ENCODE data around the gene KCNH4. TPM values are rescaled to one million over a fixed set of nuclear protein-coding genes. Genes with fewer than 3 reads are reported as not detected.
"Not testable (repeated sequence)": the region's sequence is repeated elsewhere in the genome, so short reads cannot be mapped to it uniquely, and the experiment has no call there.

The KCNH4 gene
- total RNA-seq, 3 donors from 2014 or later = 2.2 to 2.6 (median 2.6) TPM

DNA sequence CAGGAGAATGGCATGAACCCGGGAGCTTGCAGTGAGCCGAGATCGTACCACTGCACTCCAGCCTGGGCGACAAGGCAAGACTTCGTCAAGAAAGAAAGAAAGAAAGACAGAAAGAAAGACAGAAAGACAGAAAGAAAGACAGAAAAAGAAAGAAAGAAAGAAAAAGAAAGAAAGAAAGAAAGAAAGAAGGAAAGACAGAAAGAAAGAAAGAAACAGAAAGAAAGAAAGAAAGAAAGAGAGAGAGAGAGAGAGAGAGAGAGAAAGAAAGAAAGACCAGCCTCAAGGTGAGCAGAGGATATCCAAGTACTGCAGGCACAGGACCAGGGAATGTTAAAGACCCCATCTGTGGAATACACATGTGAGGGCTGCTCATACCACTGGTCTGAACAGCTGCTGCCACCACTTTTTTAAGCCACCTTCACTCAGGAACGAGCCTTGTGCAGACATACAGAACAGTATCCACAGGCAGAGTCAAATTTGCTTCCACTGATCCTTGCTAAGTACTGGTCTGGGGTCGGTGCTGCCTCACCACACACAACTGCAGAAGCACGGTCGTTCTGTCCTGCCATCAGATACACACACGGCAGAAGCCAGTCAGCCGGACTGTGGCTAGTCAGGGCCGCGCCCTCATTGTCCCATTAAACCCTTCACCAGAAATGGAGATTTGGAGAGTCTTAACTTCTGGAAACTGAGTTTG is 33.9 kb downstream of the KCNH4 start:
- no peak for ATAC-seq
- peaks cover 34% of the 10 kb centered on the region for H3K4me1 Mint-ChIP-seq (ENCODE audit: low read depth)

DNA sequence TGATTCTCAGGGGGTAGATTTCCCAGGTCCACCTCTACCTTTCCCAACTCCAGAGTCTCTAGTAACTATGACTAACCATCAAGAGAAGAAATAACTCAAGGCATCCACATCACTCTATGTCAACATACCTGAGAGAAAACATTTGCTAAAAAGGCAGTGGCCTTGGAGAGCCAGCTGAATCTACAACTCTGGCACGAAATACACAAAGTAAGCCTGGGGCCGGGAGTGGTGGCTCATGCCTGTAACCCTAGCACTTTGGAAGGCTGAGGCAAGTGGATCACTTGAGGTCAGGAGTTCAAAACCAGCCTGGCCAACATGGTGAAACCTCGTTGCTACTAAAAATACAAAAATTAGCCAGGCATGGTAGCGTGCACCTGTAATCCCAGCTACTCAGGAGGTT is 37.8 kb downstream of the KCNH4 start:
- H3K27me3 Mint-ChIP-seq (ENCODE audit: low read depth); ATAC-seq; H3K4me3 Mint-ChIP-seq; DNase-seq; H3K9me3 Mint-ChIP-seq: not testable (repeated sequence)
- Mint-ChIP-seq H3K4me1 (ENCODE audit: low read depth) (peaks cover 37% of the 10 kb centered on the region), H3K36me3 (ENCODE audit: insufficient read depth) (peaks cover 12% of the 10 kb centered on the region)

More for the DNA sequence above, 33.9 kb downstream of the KCNH4 start:
- H3K27me3 Mint-ChIP-seq (ENCODE audit: low read depth) = no peaks in the 10 kb centered on the region
- H3K9me3 Mint-ChIP-seq = no peaks in the 10 kb centered on the region
- no peak for DNase-seq
- H3K4me3 Mint-ChIP-seq = no peak overlapping the region
- peaks cover 21% of the 10 kb centered on the region for H3K36me3 Mint-ChIP-seq (ENCODE audit: insufficient read depth)

DNA sequence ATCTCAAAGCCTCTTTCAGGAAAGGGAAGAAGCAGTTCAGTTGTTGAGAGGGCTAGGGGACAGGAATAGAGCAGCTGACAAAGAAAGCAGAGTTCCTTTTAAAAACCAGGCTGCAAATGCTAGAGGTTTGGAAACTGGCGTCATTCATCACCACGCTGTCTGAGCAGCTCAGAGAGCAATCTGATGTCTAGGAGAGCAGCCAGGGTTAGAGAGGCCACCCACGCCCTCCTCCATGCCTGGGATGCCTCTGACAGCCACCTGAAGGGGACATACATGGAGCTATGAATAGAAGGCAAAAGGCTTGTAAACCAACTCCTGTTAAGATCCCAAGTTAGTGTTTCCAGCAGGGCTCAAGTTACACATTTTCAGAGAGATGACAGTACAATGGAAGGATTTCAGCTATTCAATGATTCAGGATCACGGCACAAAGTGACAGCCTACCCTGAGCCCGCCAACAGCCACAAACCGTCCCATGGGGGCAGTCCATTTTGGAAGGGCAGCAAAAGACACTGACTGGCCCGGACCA is 38.5 kb downstream of the KCNH4 start:
- Mint-ChIP-seq H3K4me3 (no peak overlapping the region), H3K9me3 (no peaks in the 10 kb centered on the region), H3K27me3 (ENCODE audit: low read depth) (no peaks in the 10 kb centered on the region), H3K36me3 (ENCODE audit: insufficient read depth) (peaks cover 11% of the 10 kb centered on the region), H3K4me1 (ENCODE audit: low read depth) (peaks cover 37% of the 10 kb centered on the region)
- ATAC-seq (no peak), DNase-seq (no peak)

DNA sequence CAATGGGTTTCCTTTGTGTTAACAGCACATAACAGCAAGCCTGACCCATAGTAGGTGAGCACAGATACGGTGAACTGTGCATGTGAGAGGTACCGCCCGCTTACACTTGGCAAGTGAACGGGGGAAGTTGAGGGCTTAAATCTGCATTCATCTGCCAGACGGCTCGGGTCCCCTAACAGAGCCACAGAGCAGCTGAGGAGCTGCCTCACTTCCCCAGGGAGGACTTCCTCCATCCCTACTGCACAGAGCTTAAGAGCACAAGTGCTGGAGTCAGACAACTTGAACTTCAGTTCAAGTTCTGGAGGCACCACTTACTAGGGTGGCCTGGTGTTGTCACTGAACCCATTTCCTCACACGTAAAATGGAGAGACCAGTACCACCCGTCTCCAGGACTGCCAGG is 39.6 kb downstream of the KCNH4 start:
- ATAC-seq (no peak), DNase-seq (no peak)
- Mint-ChIP-seq H3K4me1 (ENCODE audit: low read depth) (peaks cover 37% of the 10 kb centered on the region), H3K27me3 (ENCODE audit: low read depth) (no peaks in the 10 kb centered on the region), H3K36me3 (ENCODE audit: insufficient read depth) (peaks cover 8% of the 10 kb centered on the region), H3K9me3 (no peaks in the 10 kb centered on the region), H3K4me3 (no peak overlapping the region)

DNA sequence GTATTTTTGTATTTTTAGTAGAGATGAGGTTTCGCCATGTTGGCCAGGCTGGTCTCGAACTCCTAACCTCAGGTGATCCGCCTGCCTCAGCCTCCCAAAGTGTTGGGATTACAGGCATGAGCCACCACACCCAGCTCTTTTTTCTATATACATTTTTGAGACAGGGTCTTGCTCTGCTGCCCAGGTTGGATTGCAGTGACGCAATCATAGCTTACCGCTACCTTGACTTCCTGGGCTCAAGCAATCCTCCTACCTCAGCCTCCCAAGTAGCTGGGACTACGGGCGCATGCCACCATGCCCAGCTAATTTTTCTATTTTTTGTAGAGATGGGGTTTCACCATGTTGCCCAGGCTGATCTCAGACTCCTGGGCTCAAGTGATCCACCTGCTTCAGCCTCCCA is 40.3 kb downstream of the KCNH4 start:
- H3K4me3 Mint-ChIP-seq; DNase-seq; H3K27me3 Mint-ChIP-seq (ENCODE audit: low read depth); ATAC-seq; H3K9me3 Mint-ChIP-seq: not testable (repeated sequence)
- H3K4me1 Mint-ChIP-seq (ENCODE audit: low read depth) = peaks cover 44% of the 10 kb centered on the region
- peaks cover 10% of the 10 kb centered on the region for H3K36me3 Mint-ChIP-seq (ENCODE audit: insufficient read depth)

DNA sequence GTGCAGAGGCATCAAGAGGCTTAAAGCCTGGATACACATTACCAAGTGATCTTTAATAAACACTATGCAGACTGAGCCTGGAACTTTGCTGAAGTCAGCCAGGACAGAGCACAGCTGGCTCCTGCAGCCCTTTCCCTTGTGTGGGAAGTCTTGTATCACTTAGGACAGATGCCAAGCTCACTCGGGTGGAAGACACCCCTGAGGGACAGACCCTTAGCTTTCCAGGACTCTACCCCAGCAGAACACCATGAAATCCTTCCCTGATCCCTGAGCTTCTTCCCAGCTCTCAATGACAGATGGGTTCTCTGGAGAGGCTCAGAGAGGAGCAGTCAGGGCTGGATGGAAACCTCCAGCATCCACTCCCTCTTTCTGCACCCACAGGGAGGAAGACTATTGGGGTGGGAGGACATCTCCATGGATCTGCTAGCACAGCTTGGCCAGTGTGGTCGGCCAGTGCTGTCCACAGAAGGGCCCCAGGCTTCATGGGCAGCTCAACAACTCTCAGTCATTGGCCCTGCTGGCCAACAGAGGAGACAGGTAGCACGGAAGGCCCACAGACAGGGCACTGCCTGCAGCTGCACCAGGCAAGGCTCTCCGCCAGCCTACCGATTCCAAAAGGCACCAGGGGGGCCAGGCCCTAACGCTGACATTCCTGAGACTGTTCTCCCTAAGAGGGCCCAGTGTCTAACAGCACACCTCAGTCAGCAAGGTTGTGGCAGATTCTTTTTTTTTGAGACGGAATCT is 42.0 kb downstream of the KCNH4 start:
- no peaks in the 10 kb centered on the region for H3K27me3 Mint-ChIP-seq (ENCODE audit: low read depth)
- no peaks in the 10 kb centered on the region for H3K9me3 Mint-ChIP-seq
- H3K4me3 Mint-ChIP-seq = no peak overlapping the region
- DNase-seq = no peak
- no peak for ATAC-seq
- H3K36me3 Mint-ChIP-seq (ENCODE audit: insufficient read depth) = peaks cover 11% of the 10 kb centered on the region
- H3K4me1 Mint-ChIP-seq (ENCODE audit: low read depth) = peaks cover 50% of the 10 kb centered on the region

DNA sequence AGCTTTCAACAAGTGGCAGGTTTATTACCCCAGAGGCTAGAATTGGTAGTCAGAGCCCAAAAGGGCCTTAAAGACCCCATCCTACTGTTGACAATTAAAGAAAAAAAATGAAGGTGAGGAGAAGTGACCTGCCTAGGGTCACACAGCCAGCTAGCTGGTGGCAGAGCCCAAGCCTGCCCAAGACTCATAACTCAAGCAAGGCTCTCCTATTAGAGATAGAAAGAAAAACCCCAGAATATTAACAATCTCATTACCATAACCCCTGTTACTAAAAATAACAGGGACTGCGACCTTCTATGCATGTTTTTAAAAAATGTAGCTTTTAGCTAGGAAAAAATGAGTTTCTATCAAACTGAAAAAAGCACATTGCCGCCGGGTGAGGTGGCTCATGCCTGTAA is 44.3 kb downstream of the KCNH4 start:
- Mint-ChIP-seq H3K9me3 (no peaks in the 10 kb centered on the region), H3K4me3 (no peak overlapping the region), H3K27me3 (ENCODE audit: low read depth) (no peaks in the 10 kb centered on the region), H3K4me1 (ENCODE audit: low read depth) (peaks cover 60% of the 10 kb centered on the region), H3K36me3 (ENCODE audit: insufficient read depth) (peaks cover 3% of the 10 kb centered on the region)
- ATAC-seq (no peak), DNase-seq (no peak)

DNA sequence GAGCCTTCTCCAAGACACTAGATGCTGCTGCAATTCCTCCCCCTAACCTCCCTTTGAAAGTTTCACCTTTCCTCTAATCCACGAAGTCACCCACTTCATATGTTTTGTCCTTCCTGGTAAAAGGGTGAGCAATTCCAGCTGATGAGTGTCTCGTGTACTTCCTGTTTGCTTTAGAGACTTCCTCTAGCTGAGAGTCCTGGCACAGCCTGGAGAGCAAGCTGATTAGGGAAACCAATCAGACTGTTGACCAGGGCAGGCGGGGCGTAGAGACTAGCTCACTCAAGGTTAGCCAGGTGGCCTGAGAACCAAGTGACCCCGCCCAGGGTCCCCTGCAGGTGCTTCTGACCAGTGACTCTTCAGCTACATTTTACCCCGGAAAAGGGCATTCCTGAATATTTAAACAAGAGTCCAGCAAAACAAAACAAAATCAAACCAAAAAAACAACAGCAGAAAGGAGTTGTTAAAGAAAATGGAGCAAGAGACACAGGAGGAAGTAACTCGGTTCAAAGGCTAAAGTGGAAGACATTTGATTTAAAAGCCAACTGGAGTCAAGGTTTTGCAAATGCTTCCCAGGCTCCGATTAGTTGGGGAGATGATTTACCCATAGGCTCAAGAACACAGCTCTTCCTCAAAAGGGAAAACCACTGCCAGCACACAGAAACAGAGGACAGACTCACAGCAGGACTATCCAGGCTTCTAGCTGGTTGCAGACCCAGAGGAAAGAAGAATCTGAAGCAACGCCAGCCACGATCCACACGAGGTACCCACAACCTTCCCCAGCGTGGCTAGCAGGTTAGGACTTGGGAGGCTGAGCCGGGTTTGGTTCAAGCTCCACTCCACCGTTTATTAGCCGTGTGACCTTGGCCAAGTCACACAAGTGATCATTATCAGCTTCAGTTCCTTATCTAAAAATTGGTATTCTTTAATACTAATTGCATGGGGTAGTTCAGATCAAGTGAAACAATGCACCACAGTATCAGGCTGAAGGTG is 45.0 kb downstream of the KCNH4 start:
- Mint-ChIP-seq H3K9me3 (no peaks in the 10 kb centered on the region), H3K27me3 (ENCODE audit: low read depth) (no peaks in the 10 kb centered on the region), H3K36me3 (ENCODE audit: insufficient read depth) (peaks cover 8% of the 10 kb centered on the region), H3K4me3 (no peak overlapping the region), H3K4me1 (ENCODE audit: low read depth) (peaks cover 59% of the 10 kb centered on the region)
- no peak for ATAC-seq
- DNase-seq = no peak

DNA sequence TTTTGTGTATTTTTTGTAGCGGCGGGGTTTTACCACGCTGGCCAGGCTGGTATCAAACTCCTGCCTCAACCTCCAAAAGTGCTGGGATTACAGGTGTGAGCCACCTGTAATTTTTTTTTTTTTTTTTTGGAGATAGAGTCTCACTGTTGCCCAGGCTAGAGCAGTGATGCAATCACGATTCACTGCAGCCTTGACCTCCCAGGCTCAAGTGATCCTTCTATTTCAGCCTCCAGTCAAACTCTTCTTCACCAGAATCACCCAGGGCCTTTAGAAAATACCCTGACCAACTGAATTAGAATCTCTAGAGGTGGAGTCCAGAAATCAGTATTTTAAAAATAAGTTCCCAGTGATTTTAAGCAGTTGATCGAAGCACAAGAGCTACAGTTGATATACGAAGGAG is 45.8 kb downstream of the KCNH4 start:
- no peak overlapping the region for H3K4me3 Mint-ChIP-seq

DNA sequence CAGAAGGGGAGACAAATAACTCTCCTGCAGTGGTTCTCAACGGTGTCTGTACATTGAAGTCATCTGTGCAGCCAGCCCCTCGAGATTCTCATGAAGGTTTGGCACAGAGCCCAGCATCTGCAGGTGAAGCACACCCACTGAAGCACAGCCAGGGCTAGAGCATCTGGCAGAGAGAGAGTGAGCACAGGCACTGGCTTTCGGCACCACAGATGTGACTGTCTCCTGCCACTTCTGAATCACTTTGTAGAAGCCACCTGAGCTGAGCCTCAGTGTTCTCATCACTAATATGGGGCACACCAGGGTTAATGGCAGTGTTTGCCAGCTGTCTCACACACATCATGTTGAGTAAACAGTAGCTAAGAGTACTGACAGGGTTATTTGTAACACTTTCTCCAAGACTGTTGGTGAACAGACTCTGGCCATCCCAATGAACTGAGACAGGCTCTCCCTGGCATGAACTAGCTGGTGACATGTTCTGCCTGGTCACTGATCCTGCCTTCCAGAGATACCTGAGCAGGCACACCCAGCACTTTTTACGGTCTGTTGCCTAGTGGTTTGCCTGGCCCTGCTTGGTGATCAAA is 47.4 kb downstream of the KCNH4 start:
- peaks cover 53% of the 10 kb centered on the region for H3K4me1 Mint-ChIP-seq (ENCODE audit: low read depth)
- DNase-seq = no peak
- H3K9me3 Mint-ChIP-seq = no peaks in the 10 kb centered on the region
- peak; percentile 69 to 74 for ATAC-seq
- no peak overlapping the region for H3K4me3 Mint-ChIP-seq
- peaks cover 18% of the 10 kb centered on the region for H3K36me3 Mint-ChIP-seq (ENCODE audit: insufficient read depth)
- no peaks in the 10 kb centered on the region for H3K27me3 Mint-ChIP-seq (ENCODE audit: low read depth)

More for the DNA sequence above, 45.8 kb downstream of the KCNH4 start:
- Mint-ChIP-seq H3K27me3 (ENCODE audit: low read depth) (no peaks in the 10 kb centered on the region), H3K9me3 (no peaks in the 10 kb centered on the region), H3K36me3 (ENCODE audit: insufficient read depth) (peaks cover 11% of the 10 kb centered on the region), H3K4me1 (ENCODE audit: low read depth) (peaks cover 60% of the 10 kb centered on the region)
- ATAC-seq (no peak), DNase-seq (no peak)

DNA sequence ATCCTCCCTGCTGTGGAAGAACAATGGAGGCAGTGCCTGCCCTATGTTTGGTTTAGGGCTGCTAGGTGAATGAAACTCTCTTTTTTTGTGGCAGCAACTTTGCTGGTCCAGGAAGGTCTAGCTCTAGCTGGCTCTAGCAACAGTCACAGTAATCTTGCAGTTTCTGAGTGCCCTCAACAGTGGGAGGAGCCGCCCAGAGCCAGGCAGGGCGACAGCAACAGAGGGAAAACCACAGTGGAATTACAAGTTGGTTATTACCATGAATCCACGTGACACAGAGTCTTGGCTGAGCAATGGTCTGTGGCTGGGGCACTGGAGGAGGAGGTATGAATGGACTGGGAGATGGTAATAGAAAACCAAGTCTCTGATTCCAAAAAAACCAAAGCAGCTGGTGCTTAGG is 48.0 kb downstream of the KCNH4 start:
- ATAC-seq (peak; percentile 73 to 79), DNase-seq (no peak)
- H3K27me3 Mint-ChIP-seq (ENCODE audit: low read depth) = no peaks in the 10 kb centered on the region
- H3K4me3 Mint-ChIP-seq = no peak overlapping the region
- H3K36me3 Mint-ChIP-seq (ENCODE audit: insufficient read depth) = peaks cover 24% of the 10 kb centered on the region
- peaks cover 49% of the 10 kb centered on the region for H3K4me1 Mint-ChIP-seq (ENCODE audit: low read depth)
- no peaks in the 10 kb centered on the region for H3K9me3 Mint-ChIP-seq

DNA sequence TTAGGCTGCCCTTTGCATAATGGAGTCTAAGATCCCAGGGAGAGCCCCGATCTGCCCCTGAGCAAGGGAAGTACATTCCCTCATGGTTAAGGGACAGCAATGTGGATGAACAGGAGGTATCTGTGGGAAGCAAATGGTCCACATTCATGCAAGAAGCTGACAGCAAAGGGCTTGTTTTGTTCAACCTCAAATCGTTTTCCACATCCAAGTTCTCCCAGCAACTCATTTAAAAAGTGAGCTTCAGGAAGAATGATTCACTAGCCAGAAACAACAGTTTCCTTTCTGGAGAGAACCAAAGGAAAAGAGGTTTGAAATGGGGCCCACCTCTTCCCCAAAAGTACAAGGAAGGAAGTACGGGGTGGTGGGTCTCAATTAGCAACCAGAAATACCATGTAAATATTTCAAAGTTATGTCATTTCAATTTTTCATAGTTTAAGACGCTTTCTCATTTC is 48.9 kb downstream of the KCNH4 start:
- no peaks in the 10 kb centered on the region for H3K27me3 Mint-ChIP-seq (ENCODE audit: low read depth)
- H3K36me3 Mint-ChIP-seq (ENCODE audit: insufficient read depth) = peaks cover 27% of the 10 kb centered on the region
- no peak overlapping the region for H3K4me3 Mint-ChIP-seq
- H3K4me1 Mint-ChIP-seq (ENCODE audit: low read depth) = peaks cover 48% of the 10 kb centered on the region
- no peak for ATAC-seq
- no peaks in the 10 kb centered on the region for H3K9me3 Mint-ChIP-seq
- no peak for DNase-seq

DNA sequence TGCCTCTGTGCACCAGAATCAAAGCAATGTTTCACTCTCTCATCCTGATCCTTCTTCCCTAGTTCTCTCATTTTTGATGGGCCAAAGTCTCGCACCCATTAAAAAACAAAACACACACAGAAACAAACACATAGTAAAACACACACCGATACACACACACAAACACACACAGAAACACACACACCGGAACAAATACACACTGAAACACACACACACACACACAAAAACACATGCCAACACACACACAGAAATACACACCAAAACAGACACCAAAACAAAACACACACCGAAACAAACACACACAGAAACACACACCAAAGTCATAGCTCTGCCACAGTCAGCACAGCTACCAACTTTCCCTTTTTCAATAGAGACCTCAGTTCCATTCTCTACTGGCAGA is 49.7 kb downstream of the KCNH4 start:
- H3K4me1 Mint-ChIP-seq (ENCODE audit: low read depth) = peaks cover 43% of the 10 kb centered on the region
- no peak for ATAC-seq
- H3K36me3 Mint-ChIP-seq (ENCODE audit: insufficient read depth) = peaks cover 32% of the 10 kb centered on the region

More for the DNA sequence above, 49.7 kb downstream of the KCNH4 start:
- no peaks in the 10 kb centered on the region for H3K27me3 Mint-ChIP-seq (ENCODE audit: low read depth)
- no peaks in the 10 kb centered on the region for H3K9me3 Mint-ChIP-seq
- H3K4me3 Mint-ChIP-seq = no peak overlapping the region
- no peak for DNase-seq
